GM04504 (cell line): ENCODE data around the gene TSC2.
"Not testable (repeated sequence)": the region's sequence is repeated elsewhere in the genome, so short reads cannot be mapped to it uniquely, and the experiment has no call there.

ENCODE experiments used
- DNase-seq: peaks from one replicate; pipeline ENCODE4 v3.0.0-alpha.2; 2012; ENCODE audit warnings: low read depth

TSC2 gene

GRCh38 chr16:2123706-2124376 is 76.1 kb downstream of the TSC2 start:
- DNase-seq: not testable (repeated sequence)

DNA sequence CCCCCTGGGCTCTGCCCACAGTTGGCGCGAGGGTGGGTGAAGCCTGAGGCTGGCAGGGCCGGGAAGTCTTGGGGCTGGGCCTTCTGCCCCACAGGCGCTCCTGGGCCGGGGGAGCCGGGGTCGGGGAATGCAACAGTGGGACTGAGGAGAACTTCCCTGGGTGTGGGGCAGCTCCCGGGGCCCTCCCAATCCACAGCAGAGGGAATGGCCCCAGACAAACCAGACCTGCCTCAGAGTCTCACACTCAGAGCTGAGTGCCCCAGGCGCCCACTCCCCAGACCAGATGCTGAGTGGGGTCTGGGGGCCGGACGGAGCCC is 76.5 kb downstream of the TSC2 start:
- DNase-seq: not testable (repeated sequence)

DNA sequence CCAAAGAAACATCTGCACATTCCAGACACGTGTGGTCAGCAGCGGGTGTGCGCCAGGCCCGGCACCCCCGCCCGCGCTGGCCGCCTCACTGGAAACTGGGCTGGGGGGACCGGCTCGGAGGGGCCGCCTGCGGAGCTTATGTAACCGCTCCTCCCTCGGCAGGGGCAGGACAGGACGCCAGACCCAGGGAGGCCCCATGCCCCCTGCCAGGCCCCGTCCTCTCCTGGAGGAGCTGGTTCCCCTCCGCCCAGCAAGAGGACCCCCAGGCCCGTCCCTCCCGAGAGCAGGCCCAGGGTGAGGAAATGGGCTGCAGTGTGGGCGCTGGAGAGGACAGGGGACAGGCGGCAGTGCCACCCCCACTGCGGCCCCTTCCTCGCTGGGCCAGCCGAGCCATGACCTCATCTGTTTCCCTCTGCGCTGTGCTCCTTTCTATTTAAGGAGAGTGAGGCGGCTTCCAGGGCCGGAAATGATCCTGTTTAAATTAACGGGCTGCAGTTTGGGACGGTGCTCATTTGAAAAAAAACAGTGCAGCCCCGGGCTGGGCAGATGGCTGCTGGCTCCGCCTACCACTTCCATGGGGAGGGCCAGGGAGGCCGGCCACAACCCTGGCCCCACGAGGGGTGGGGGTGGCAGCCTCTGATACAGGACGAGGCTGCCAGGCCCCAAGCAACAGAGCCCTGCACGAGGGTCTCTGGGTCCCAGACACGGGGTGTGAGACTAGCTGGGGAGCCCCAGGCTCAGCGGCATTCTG is 77.1 kb downstream of the TSC2 start:
- not testable (repeated sequence) for DNase-seq

GRCh38 chr16:2125609-2126008 is 77.8 kb downstream of the TSC2 start:
- not testable (repeated sequence) for DNase-seq

DNA sequence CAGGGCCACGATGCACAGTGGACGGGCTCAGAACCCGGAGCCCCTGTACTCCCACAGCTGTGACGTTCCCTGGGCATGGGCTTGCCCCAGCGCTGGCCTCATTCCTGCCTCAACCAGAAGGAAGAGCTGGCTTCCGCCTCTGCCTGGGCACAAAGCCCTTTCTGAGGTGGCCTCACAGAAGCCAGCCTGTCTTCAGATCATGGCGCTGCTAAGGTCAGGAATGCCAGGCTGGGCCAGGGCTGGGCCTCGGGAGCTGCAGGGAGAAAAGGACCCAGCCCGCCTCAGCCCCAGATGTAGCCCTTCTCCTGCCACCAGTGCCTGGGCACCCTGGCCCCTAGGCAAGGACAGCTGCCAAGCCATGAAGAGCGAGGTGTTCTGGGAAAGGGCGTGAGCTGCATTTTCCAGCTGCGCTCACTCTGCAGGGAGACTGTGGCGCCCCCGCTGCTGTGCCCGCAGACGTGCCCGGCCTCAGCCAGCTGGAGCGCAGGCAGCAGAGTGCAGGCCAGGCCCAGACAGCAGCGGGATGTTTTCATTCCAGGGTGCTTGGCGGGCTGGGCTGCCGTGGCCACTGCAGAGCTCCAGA is 78.5 kb downstream of the TSC2 start:
- not testable (repeated sequence) for DNase-seq

DNA sequence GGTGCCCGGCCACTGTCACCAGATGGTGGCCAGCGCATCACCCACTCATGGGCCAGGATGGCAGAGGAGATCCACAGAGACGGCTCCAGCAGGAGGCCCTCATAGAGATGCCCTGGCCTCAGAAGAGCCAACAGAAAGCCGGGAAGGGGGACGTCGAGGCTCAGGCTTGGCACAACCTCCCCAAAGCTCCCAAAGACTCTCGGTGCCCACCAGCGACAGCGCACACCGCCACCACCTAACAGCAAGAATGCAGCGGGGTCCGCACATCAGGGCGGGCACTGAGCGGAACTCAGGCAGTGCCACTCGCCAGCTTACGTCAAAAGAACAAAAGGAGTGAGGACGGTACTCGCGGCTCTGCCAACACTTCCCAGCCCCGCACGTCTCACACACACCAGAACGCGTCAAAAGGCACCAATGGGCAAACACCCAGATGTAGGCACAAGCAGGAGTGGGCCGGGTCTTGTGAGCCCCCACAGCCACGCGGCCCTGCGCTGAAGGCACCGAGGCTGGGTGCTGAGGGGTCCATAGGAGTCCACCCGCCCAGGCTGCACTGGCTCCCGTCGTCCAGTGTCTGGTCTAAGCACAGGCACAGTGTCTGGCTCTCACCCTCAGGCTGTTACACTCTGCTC is 79.3 kb downstream of the TSC2 start:
- DNase-seq: not testable (repeated sequence)

GRCh38 chr16:2127630-2128280 is 80.0 kb downstream of the TSC2 start:
- not testable (repeated sequence) for DNase-seq

- peak; percentile 78 for DNase-seq
Observed at GRCh38 chr16:2129251-2129650, 81.5 kb downstream of the TSC2 start.

DNA sequence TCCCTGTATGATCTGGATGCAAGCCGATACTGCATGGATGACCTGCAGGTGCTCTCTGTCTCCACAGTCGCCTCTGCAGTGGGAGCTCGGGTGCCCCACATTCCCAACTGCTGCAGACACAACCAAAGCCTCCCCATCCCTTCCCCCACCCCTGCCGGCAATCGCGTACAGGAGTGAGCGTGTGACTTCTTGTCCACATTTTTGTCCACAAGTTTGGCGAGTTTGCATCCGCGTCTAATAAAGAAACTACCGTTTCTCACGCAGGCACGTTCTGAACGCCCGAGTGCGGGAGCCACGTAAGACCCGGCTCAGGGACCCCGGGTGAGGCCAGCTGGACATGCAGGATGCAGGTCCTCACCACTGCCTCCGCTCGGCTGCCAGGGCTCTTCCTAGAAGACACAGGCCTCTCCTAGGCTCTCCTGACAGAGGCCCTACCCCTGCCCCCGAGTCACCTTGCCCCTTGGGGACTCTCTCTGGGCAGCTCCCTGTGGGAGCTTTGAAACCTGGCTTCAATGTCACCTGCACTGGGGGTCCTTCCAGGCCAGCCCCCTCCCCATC is 82.2 kb downstream of the TSC2 start:
- not testable (repeated sequence) for DNase-seq

DNA sequence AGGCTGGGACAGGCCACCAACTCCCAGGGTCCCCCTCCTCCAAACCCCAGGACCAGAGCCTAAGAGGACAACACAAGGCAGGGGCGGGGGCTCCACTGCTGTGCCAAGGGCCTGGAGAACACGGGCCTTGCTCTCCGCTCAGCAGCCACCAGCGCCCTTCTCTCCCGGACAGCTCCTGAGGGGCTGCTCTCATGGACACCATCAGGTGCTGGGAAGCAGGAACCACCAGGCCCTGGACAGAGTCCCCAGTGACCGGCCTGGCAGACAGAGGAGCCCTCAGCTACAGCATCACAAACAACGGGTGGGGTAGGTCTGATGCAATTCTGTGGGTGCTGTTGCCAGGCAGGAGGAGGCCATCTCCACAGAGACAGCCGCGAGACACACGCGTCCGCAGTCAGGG is 86.0 kb downstream of the TSC2 start:
- not testable (repeated sequence) for DNase-seq

DNA sequence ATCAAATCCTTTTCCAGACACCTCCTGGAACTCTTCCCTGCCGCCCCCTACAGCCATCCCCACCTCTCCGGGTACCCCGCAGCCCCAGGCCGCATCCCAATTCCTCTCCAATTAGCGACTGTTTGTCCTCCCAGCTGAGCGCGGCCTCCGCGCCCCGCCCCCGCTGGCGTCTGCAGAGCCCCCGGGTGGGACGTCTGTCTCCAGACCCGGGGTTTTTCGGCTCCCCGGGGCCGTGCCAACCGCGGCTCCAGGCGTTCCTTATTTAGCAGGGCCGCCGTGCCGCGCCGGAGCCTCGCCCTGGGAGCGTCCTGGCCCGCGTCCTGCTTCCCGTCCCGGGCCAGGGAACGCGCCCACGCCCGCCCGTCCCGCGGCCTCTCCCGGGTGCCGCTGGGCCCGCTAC is 87.3 kb downstream of the TSC2 start:
- not testable (repeated sequence) for DNase-seq

DNA sequence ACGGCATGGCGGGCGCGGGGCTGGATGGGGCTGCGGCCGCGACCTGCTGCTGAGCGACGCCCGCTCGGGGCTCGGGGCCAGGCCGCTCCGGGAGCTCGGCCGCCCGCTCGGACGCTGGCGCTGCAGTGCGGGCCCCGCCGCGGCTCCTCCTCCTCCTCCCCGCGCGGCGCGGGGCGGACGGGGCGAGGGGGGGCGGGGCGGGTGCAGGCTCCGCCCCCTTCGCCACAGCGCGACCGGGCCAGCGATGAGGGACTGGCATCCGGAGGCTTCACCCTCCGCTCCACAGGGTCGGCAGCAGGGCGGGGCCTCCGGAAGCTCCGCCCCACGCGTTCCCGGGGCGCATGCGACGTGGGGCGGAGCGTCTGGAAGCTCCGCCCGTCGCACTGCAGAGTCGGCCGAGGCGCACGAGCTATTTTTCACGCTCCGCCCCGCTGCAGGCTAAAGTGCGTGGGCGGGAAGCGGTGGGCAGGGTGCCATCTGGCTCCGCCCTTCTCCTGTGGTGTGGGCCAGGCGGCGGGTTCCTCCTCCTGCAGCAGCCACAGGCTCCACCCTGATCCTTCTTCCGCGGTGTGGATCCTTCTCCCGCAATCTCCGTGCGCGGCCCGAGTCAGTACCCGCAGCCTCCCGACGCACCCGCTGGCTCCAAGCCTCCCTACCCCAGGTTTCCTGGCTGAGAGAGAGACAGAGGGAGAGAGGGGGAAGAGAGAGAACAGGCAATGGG is 88.1 kb downstream of the TSC2 start, which contains the start of gene PKD1:
TSS of gene PKD1 (minus strand) at position 129 of the 721 bp plus-strand sequence. CDS start 209 bp downstream, outside the sequence.
- DNase-seq: peak; percentile 89
